Fibroblast of upper back skin (primary cell): ENCODE data around the gene GNMT.
"Not testable (repeated sequence)": the region's sequence is repeated elsewhere in the genome, so short reads cannot be mapped to it uniquely, and the experiment has no call there.

Experiments used
- DNase-seq: peaks from one replicate; pipeline ENCODE4 v3.0.0-alpha.2; 2013

GNMT gene

GRCh38 chr6:42978839-42979522 lies 18.4 kb downstream of the GNMT start, which contains the start of gene PEX6:
Gene PEX6 (minus strand): TSS chr6:42979181. CDS start chr6:42979150, 31 bp downstream.
- peak; percentile 87 for DNase-seq

DNA sequence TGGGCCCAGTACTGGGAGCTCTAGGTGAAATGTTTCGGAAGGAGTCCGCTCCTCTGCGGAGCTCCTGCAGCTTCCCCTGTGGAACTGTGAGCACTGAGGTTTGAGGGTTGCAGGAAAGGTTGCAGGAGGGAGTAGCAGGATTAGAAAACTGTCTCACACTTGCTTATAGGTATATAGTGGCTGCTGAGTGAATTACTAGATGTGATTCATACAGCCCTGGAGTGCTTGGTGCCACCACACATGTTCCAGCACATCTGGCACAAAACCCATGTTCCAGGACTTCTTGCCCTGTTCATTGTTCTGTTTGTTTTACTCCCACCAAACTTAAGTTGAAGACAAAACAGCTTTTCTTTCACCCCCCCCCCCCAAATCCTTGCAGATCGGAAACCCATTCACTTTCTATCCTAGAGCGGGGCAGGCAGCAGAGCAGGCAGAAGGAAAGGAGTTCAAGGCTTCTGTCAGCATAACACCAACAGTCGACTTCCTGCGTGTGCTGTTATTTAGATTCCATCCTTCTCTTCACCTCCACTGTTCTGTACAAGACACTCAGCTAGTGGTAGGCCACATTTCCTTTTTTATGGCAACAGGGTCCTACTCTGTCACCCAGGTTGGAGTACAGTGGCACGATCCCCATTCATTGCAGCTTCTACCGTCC lies 19.1 kb downstream of the GNMT start:
- peak; percentile 29 for DNase-seq

DNA sequence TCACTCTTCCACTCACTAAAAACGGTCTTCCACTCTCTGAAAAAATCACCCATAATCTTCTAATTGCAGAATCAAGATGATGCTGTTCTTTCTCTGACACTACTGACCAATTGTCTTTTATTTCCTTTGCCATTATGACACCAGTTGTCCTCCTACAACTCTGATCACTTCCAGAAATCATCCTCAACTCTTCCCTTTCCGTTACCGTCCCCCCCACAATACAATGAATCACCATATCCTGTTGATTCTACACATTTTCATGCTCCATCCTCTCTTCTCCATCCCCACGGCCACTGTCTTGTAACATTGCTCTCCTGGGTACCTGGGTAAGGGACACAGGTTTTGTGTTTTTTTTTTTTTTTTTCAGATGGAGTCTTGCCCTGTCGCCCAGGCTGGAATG lies 21.3 kb downstream of the GNMT start:
- DNase-seq = no peak

DNA sequence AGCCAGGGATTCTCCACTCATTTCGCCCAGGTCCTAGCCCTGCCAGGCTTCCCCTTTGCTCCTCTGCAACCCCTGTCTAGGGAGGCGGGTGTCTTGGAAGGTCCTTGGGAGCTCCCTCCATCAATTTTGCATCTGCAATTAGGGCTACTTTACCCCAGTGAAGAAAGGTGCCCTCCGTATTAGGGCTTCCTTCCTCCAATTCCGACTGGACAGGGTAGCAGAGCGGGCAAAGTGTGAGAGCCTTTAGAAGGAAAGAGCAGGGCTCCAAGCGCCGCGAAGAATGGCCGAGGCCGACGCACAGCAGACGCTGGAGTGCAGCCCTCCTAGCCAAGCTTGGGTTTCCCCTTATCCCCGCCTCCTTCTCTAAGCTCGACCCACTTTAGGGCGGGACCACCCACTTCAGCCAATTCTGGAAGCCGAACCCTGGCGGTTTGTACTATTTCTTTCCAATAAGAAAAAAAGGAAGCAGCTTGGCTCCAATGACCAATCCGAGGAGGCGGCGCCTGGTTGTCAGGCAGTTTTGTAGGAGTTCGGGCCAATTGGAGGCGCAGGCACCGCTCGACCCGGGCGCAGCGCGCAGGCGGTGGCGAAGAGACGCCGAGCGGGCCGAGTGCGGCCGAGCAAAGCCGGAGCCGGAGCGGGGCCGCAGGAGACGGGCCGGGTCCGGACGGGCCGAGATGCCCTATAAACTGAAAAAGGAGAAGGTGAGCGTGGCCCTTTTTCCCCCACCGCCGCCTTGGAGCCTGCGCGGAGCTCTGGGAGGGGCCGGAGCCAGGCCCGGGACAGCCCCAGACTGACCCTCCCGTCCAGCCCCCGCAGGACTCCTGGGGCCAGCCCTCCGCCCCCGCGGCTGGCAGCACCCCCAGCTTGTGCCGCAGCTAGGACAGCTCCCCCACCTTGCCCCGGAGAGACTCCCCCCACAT lies 23.7 kb downstream of the GNMT start, which contains the start of gene PPP2R5D:
PPP2R5D (plus strand) TSS at position 570 of the 923 bp plus-strand sequence; CDS start at position 678, 108 bp downstream.
- peak; percentile 99 for DNase-seq

DNA sequence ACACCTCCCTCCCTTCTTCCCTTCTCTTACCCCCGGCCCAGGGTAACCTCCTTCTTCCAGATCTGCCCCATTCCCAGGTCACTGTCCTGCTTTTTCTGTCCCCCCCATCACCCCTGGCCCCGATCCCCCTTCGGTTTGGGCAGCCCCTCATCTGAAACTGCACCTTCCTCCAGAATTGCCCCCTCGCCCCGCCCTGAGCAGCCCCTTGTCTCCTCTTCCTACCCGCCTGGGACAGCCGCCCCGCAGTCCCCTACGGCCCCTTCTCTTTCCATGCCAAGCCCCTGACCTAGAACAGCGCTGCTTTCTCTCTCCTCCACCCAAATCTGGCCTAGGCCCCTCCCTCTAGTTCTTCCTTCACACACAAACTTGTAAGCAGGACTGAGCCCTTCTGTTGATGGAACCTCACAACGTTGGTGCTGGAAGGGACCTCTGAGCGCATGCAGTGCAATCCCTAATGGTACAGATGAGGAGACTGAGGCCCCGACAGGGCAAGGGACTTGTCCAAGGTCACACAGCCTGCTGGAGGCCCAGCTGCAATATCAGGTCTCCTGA lies 24.4 kb downstream of the GNMT start:
- DNase-seq = no peak

DNA sequence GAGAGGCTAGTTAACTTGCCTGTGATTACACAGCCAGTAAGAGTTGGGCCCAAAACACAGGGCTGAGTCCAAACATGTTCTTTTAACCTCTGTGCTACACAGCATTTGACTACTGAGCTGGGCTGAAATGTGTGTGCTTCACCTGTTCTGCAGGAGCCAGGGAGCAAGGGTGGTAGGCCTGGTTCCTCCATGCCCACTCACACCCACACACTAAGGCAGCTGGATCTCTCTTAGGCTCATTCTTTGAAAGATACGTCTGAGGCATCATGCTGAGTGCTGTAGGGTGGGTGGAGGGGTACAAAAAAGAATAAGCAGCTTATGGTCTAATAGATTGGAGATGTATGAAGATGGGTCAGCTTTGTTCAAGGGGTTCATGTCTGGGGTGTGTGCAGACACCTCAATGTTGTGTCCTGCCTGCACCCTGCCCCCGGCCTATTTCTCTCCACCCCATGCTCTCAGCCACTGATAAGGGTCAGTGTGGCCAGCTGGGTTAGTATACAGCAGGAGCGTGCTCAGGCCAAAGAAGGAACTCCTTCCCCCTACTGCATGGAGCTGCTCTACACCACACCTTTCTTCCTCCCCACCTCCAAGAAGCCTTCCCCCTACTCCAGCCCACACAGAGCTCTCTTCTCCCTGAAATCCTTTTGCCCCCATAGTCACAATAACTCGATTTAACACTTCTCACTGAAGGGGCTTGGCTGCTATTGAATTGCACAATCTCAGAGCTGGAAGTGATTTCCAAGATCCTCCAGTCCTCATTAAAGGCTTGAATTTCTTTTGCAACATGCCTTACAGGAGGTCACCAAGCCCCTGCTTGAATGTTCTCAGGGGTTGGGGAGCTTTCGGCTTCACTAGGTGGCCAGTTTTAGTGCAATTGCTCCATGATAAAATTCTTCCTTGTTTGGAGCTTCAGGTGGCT lies 27.2 kb downstream of the GNMT start:
- DNase-seq = no peak

DNA sequence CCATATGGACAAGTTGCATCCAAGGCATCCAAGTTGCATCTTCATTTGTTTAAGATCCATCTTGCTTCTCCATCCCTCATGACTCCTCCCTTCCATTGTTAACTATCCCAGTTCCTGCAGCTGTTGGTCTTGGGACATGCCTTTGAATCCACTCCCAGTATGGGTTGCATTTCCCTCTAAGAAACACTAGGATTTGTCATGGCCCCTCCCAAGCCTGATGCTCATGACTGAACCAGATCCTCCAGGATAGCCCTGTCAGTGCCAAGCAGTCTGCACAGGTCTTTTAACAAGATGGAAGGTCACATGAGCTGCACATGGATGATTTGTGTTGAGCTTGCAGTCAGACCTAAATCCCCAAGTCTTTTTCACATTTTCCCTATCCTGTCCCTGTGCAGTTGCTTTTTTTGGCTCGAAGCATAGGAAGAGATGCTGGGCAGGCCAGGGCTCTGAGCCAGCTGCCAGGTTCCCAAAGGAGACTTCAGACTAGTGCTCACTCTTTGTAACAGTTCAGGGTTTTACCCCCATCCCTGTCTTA lies 28.0 kb downstream of the GNMT start:
- DNase-seq = no peak

DNA sequence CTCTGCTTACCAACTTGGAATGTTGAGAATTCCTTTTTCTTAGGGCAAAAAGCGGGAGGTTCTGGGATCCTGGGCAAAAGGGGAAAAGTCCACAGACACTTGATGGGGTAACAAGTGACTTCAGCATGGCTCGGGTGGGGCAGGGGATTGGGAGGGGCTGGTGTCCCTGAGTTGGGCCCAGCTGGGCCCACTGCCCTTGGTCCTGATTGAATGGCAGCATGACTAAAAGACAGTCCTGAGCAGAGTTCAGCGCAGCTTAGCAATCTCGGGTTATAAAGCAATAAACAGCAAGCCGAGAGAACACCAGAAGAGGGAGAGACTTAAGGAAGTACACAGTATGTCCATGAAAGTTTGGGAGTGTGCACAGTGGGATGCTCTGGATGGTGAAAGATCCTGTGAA lies 29.4 kb downstream of the GNMT start:
- DNase-seq = no peak

GRCh38 chr6:42993445-42993844 lies 32.9 kb downstream of the GNMT start:
- no peak for DNase-seq

DNA sequence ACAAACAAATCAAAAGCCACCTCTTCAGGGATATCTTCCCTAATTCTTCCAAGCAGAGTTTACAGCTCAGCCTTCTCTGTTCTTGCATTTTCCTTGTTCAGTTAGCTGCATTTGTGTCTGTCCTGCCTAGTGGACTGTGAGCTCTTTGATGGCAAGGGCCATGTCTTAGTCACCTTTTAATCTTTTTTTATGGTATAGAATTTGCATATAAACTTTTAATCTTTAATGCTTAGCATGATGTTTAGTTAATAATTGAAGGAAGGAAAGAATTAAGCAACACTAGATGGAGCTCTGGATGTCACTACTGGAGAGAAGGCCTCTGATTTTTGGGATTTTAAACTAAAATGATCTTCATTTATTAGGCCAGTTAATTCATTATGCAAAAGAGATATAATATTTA lies 36.0 kb downstream of the GNMT start:
- DNase-seq = no peak

- DNase-seq = not testable (repeated sequence)
These were observed 37.7 kb downstream of the GNMT start for GRCh38 chr6:42998205-42998604.

- DNase-seq = no peak
These were observed 41.3 kb downstream of the GNMT start for GRCh38 chr6:43001843-43002242.

DNA sequence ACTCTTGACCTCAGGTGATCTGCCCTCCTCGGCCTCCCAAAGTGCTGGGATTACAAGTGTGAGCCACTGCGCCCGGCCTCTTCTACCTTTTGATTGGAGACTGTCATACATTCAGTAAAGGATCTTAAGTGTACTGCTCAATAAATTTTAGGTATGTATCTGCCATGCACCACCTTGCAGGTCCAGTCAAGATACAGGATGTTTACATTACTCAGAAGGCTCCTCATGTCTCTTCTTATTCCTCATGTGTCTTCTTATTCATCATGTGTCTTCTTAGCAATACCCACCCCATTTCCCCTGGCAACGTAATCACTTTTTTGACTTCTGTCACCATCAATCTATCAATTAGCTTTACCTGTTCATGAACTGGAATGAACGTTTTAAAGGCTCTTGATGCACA lies 45.3 kb downstream of the GNMT start:
- DNase-seq = no peak

DNA sequence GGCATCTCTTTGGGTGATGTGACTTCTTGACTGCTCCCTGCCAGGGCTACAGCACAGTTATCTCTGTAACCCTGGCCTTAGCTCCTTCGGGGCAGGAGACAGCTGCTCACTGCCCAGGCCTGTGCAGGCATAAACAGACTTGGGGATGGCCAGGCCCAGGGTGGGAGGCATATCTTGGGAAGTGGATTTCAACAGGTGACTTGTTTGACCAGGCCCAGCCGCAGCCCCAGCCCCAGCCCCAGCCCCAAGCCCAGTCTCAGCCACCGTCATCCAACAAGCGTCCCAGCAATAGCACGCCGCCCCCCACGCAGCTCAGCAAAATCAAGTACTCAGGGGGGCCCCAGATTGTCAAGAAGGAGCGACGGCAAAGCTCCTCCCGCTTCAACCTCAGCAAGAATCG lies 45.7 kb downstream of the GNMT start:
- DNase-seq = no peak

- no peak for DNase-seq
These were observed 46.6 kb downstream of the GNMT start for GRCh38 chr6:43007126-43007525.

- DNase-seq = peak; percentile 34
These were observed 48.6 kb downstream of the GNMT start for GRCh38 chr6:43009124-43009523.

DNA sequence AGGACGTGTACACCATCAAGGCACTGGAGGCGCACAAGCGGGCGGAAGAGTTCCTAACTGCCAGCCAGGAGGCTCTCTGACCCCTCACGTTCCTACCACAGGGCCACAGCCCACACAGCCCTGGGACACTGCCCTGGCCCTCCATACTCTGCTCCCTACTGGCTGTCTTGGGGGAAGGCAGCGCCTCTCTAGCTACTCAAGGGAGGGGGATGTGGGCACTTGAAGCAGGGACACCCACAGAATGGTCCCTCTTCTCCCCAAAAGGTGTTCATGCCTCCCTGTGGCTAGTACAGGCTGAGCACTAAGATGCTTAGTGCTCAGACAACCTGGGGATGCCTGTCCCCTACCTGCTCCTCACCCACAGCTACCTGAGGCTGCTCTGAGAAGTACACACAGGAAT lies 50.7 kb downstream of the GNMT start:
- DNase-seq = no peak

GRCh38 chr6:43012364-43012763 lies 51.8 kb downstream of the GNMT start:
- no peak for DNase-seq

DNA sequence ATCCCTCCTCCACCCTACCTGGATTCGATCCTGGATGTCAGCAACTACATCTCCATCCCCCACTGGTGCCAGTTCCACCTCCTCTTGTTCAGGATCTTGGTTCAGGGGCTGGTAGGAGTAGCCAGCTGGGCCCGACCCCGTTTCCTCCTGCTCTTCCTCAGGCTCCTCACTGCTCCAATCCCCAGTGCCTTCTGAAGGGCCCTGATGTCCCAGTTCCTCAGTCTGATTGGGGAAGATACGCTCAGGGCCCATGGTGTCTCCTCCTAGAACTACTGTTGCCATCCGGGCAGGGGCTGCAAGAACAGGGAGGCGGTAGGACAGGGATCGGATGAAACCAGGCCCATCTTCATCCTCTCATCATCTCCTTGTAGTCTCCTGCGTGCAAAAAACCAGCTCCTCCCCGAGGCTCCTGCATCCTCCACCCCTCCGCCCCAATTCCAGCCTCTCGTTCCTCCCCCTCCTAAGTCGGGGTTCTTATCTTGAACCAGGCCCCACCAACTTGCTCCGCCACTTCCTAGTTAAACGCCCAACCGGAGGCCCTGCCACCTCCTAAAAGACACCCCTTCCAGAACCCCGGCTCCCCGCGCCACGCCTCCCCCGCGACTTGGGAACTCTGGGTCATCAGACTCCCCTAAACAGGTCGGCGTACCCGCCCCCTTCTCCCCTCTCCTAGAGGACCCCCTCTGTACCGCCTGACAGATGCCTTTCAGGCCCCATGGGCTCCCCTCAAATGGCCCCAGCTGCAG lies 52.7 kb downstream of the GNMT start:
- peak; percentile 6 for DNase-seq
